Measurements from ENCODE around the gene HECTD3. TPM values are rescaled to one million over a fixed set of nuclear protein-coding genes. Genes with fewer than 3 reads are reported as not detected.

Gene HECTD3
- total RNA-seq, 1 donor: 10.1 TPM

DNA sequence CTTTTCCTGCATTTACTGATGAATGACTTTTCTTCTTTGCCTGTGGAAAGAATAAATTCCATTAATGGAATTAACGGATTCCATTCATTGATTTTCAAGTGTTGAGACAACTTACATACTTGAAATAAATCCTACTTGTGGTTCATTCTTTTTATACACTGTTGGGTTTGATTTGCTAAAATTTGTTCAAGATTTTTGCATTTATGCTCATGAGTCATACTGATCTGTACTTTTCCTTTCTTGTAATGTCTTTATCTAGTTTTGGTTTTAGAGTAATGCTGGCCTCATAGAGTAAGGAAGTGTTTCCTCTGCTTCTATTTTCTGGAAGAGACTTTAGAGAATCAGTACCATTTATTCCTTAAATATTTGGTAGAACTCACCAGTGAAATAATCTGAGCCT, 15.3 kb upstream of the HECTD3 start:
- no peak overlapping the region for H3K4me3 ChIP-seq (ENCODE audit: low read length)
- no peaks in the 10 kb centered on the region for H3K4me1 ChIP-seq (ENCODE audit: insufficient read depth, low read length)
- H3K9me3 ChIP-seq (ENCODE audit: low read depth, low read length): no peaks in the 10 kb centered on the region
- no peaks in the 10 kb centered on the region for H3K27me3 ChIP-seq (ENCODE audit: insufficient read depth, low read length)

GRCh38 chr1:45023663-45024062, 12.5 kb upstream of the HECTD3 start:
- H3K4me1 ChIP-seq (ENCODE audit: insufficient read depth, low read length): no peaks in the 10 kb centered on the region

DNA sequence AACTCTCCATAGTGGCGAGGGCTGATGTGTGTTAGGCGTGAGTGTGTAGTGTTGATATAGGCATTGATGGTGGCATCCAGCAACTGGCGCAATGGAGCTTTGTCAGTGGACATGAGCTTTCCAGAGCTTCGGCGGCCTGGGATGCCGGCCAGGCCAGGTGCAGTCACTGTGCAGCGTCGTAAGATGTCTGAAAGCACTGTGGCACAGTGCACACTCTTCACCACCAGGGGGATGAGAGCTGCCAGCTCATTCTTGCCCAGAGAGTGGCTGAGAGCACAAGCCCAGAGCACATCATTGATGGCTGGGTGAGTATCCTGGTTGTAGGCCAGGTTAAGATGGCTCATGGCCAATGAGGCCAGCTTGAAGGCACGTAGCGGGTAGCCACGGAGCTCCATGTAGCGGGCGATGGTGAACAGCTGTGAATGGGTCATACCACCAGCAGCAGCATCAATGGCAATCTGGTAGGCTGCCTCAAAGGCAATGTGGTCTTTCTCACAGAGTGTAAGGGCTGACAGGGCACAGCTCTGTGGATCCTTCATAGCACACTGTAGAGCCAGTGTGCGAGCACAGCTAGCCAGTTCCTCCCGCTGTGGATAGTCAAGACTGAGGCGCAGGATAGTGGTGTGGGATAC, 7.6 kb upstream of the HECTD3 start:
- H3K27me3 ChIP-seq (ENCODE audit: insufficient read depth, low read length): no peaks in the 10 kb centered on the region
- no peak overlapping the region for H3K4me3 ChIP-seq (ENCODE audit: low read length)
- H3K4me1 ChIP-seq (ENCODE audit: insufficient read depth, low read length): no peaks in the 10 kb centered on the region
- no peaks in the 10 kb centered on the region for H3K9me3 ChIP-seq (ENCODE audit: low read depth, low read length)

More at GRCh38 chr1:45023663-45024062, 12.5 kb upstream of the HECTD3 start:
- Histone ChIP-seq H3K4me3 (ENCODE audit: low read length) (no peak overlapping the region), H3K27me3 (ENCODE audit: insufficient read depth, low read length) (no peaks in the 10 kb centered on the region), H3K9me3 (ENCODE audit: low read depth, low read length) (no peaks in the 10 kb centered on the region)

- no peak overlapping the region for H3K4me3 ChIP-seq (ENCODE audit: low read length)
- H3K27me3 ChIP-seq (ENCODE audit: insufficient read depth, low read length): no peaks in the 10 kb centered on the region
- H3K4me1 ChIP-seq (ENCODE audit: insufficient read depth, low read length): peaks cover 16% of the 10 kb centered on the region
- H3K9me3 ChIP-seq (ENCODE audit: low read depth, low read length): no peaks in the 10 kb centered on the region
These were observed 5.6 kb upstream of the HECTD3 start for GRCh38 chr1:45016767-45017166.

GRCh38 chr1:45016090-45016697, 5.1 kb upstream of the HECTD3 start:
- H3K4me3 ChIP-seq (ENCODE audit: low read length): no peak overlapping the region
- H3K27me3 ChIP-seq (ENCODE audit: insufficient read depth, low read length): no peaks in the 10 kb centered on the region
- peaks cover 22% of the 10 kb centered on the region for H3K4me1 ChIP-seq (ENCODE audit: insufficient read depth, low read length)
- no peaks in the 10 kb centered on the region for H3K9me3 ChIP-seq (ENCODE audit: low read depth, low read length)

GRCh38 chr1:45015683-45016082, 4.6 kb upstream of the HECTD3 start:
- Histone ChIP-seq H3K4me1 (ENCODE audit: insufficient read depth, low read length) (peaks cover 23% of the 10 kb centered on the region), H3K9me3 (ENCODE audit: low read depth, low read length) (no peaks in the 10 kb centered on the region), H3K4me3 (ENCODE audit: low read length) (no peak overlapping the region), H3K27me3 (ENCODE audit: insufficient read depth, low read length) (no peaks in the 10 kb centered on the region)

- no peaks in the 10 kb centered on the region for H3K9me3 ChIP-seq (ENCODE audit: low read depth, low read length)
- no peak overlapping the region for H3K4me3 ChIP-seq (ENCODE audit: low read length)
- H3K27me3 ChIP-seq (ENCODE audit: insufficient read depth, low read length): no peaks in the 10 kb centered on the region
- peaks cover 34% of the 10 kb centered on the region for H3K4me1 ChIP-seq (ENCODE audit: insufficient read depth, low read length)
These were observed 3.4 kb upstream of the HECTD3 start for GRCh38 chr1:45014321-45015028.

DNA sequence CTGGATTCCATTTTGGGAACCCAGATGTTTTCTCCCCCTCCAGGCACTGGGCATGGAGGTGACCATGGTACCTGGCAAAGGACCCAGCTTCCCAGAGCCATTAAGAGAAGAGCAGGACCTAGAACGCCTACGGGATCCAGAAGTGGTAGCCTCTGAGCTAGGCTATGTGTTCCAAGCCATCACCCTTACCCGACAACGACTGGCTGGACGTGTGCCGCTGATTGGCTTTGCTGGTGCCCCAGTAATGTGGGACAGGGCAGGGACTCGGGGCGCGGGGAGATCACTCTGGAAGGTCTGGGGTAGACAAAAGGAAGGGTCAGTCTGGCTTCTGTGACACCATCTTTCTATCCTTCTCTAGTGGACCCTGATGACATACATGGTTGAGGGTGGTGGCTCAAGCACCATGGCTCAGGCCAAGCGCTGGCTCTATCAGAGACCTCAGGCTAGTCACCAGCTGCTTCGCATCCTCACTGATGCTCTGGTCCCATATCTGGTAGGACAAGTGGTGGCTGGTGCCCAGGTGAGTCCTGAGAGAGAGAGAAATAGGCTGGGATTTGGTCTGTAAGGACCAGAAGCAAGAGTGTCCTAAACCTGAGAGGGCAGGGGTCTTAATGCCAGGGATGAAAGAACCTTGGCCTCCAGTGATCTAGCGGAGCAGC, 2.6 kb upstream of the HECTD3 start:
- H3K27me3 ChIP-seq (ENCODE audit: insufficient read depth, low read length): no peaks in the 10 kb centered on the region
- peaks cover 36% of the 10 kb centered on the region for H3K4me1 ChIP-seq (ENCODE audit: insufficient read depth, low read length)
- no peaks in the 10 kb centered on the region for H3K9me3 ChIP-seq (ENCODE audit: low read depth, low read length)
- no peak overlapping the region for H3K4me3 ChIP-seq (ENCODE audit: low read length)

DNA sequence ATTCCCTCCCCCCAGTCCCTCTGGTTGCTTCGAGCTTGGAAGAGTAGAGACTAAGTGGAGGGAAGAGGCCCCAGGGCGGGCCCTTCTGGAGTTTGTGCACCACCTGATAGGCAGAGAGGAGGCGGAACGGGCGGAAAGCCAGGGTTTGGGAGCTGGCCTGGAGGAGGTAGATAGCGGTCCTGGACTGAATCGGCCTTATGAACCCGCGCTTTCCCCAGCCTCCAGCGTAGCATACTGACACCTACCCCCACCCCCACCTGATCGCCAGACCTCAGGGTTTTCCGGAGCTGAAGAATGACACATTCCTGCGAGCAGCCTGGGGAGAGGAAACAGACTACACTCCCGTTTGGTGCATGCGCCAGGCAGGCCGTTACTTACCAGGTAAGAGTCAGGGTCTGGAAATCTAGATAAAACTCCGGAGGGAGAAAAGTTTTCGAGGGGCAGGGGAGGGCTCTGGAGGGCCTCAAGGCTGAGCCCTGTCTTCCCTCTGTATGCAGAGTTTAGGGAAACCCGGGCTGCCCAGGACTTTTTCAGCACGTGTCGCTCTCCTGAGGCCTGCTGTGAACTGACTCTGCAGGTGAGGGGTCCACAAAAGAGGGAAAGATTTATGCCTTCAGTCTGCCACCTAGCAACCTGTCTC, 1.6 kb upstream of the HECTD3 start:
- Histone ChIP-seq H3K4me1 (ENCODE audit: insufficient read depth, low read length) (peaks cover 36% of the 10 kb centered on the region), H3K9me3 (ENCODE audit: low read depth, low read length) (no peaks in the 10 kb centered on the region), H3K27me3 (ENCODE audit: insufficient read depth, low read length) (no peaks in the 10 kb centered on the region), H3K4me3 (ENCODE audit: low read length) (peak overlapping the region; percentile 86)

DNA sequence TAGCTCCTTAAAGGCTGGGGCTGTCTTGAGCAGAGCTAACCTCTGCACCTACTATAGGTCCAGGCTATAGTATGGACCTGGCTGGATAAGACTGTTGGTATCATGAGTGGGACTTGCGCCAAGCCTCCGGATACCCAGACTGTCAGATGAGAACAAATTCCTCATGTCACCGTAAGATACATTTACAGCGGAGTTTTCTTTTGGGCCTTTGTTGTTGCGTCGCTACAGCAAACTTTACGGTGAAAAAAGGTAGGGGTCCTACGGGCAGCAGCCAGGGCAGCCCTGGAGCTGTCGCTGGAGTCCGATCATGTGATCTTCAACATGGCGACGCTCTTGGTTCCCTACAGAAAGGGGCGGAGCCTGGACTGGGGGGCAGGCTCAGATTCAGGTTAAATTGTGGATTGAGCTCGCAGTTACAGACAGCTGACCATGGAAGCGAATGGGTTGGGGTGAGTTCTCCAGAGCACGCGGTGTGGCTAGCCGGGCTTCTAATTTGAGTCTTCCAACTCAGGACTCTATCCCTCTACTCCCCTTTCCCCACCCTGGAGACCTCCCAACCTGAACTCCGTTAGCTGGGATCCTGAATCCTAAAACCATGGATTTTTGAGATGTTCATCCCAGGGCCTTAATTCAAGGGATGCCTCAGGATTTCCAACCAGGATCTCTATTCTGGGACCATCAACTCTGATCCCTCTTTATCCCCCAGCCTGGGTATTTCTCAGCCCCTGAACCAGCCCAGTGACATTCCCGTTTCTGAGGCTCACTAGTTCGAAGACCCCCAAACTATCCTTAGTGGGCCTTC, 914 bp upstream of the HECTD3 start, which contains the start of gene UROD:
TSS of gene UROD (plus strand) at position 418 of the 802 bp plus-strand sequence. CDS start at position 430, 12 bp downstream.
- Histone ChIP-seq H3K4me1 (ENCODE audit: insufficient read depth, low read length) (peaks cover 36% of the 10 kb centered on the region), H3K9me3 (ENCODE audit: low read depth, low read length) (no peaks in the 10 kb centered on the region), H3K27me3 (ENCODE audit: insufficient read depth, low read length) (no peaks in the 10 kb centered on the region), H3K4me3 (ENCODE audit: low read length) (peak within 1 kb of the TSS; percentile 86)

GRCh38 chr1:45009956-45010854, 919 bp downstream of the HECTD3 start:
- H3K4me1 ChIP-seq (ENCODE audit: insufficient read depth, low read length): peaks cover 36% of the 10 kb centered on the region
- no peaks in the 10 kb centered on the region for H3K9me3 ChIP-seq (ENCODE audit: low read depth, low read length)
- H3K27me3 ChIP-seq (ENCODE audit: insufficient read depth, low read length): no peaks in the 10 kb centered on the region
- H3K4me3 ChIP-seq (ENCODE audit: low read length): peak overlapping the region; percentile 86

- peaks cover 36% of the 10 kb centered on the region for H3K4me1 ChIP-seq (ENCODE audit: insufficient read depth, low read length)
These were observed 1.7 kb downstream of the HECTD3 start for GRCh38 chr1:45009296-45009865.

GRCh38 chr1:45008516-45008915, 2.6 kb downstream of the HECTD3 start:
- Histone ChIP-seq H3K4me1 (ENCODE audit: insufficient read depth, low read length) (peaks cover 36% of the 10 kb centered on the region), H3K27me3 (ENCODE audit: insufficient read depth, low read length) (no peaks in the 10 kb centered on the region), H3K4me3 (ENCODE audit: low read length) (no peak overlapping the region), H3K9me3 (ENCODE audit: low read depth, low read length) (no peaks in the 10 kb centered on the region)

More at GRCh38 chr1:45009296-45009865, 1.7 kb downstream of the HECTD3 start:
- H3K9me3 ChIP-seq (ENCODE audit: low read depth, low read length): no peaks in the 10 kb centered on the region
- no peak overlapping the region for H3K4me3 ChIP-seq (ENCODE audit: low read length)
- H3K27me3 ChIP-seq (ENCODE audit: insufficient read depth, low read length): no peaks in the 10 kb centered on the region
